Skin epidermis (tissue), 12 donors: Measurements from ENCODE around the gene GPT2.
A peak's percentile ranks its signal among the peaks of the same experiment; 100 is the strongest.
"Not testable (repeated sequence)": the region's sequence is repeated elsewhere in the genome, so short reads cannot be mapped to it uniquely, and the experiment has no call there.

Experiments used
- H3K27ac ChIP-seq, 21 experiments: fragments of 200-600 bp; sonication (generic) in 11 of 21; one replicate each; pipeline ENCODE4 v1.5.0; 2020; ENCODE audit warnings: mild to moderate bottlenecking in 3 of 21, inconsistent platforms in 2 of 21, moderate library complexity in 2 of 21
- H3K4me3 ChIP-seq, 7 experiments: fragments of 200-600 bp; sonication (generic) in 2 of 7; one replicate each; pipeline ENCODE4 v1.5.0; 2020; ENCODE audit warnings: inconsistent platforms in 2 of 7, mild to moderate bottlenecking in 2 of 7, moderate library complexity in 1 of 7

Gene GPT2

GRCh38 chr16:46862555-46863447 is 21.4 kb upstream of the GPT2 start:
- H3K27ac ChIP-seq: peak overlapping the region in 1 of 21 experiments; percentile 11
- no peak overlapping the region for H3K4me3 ChIP-seq

GRCh38 chr16:46866286-46866685 is 17.9 kb upstream of the GPT2 start:
- Histone ChIP-seq H3K4me3 (no peak overlapping the region), H3K27ac (no peak overlapping the region)

GRCh38 chr16:46867486-46867885 is 16.7 kb upstream of the GPT2 start:
- H3K4me3 ChIP-seq, H3K27ac ChIP-seq: not testable (repeated sequence)

GRCh38 chr16:46868891-46869290 is 15.3 kb upstream of the GPT2 start:
- not testable (repeated sequence) for H3K4me3 ChIP-seq, H3K27ac ChIP-seq

- Histone ChIP-seq H3K27ac (no peak overlapping the region), H3K4me3 (no peak overlapping the region)
Measured at GRCh38 chr16:46871597-46871996, 12.6 kb upstream of the GPT2 start.

- no peak overlapping the region for H3K27ac ChIP-seq
Measured at GRCh38 chr16:46873201-46873600, 11.0 kb upstream of the GPT2 start.

GRCh38 chr16:46875243-46875642 is 8.9 kb upstream of the GPT2 start:
- Histone ChIP-seq H3K27ac (no peak overlapping the region), H3K4me3 (no peak overlapping the region)

More at GRCh38 chr16:46873201-46873600, 11.0 kb upstream of the GPT2 start:
- no peak overlapping the region for H3K4me3 ChIP-seq

GRCh38 chr16:46882304-46882939 is 1.7 kb upstream of the GPT2 start:
- Histone ChIP-seq H3K27ac (no peak overlapping the region), H3K4me3 (no peak overlapping the region)

- peak overlapping the region in 4 of 21 experiments; percentile 68 to 82 (median 78) for H3K27ac ChIP-seq
- no peak overlapping the region for H3K4me3 ChIP-seq
Measured at GRCh38 chr16:46882940-46883307, 1.2 kb upstream of the GPT2 start.

- Histone ChIP-seq H3K4me3 (peak overlapping the region; percentile 59 to 98 (median 81)), H3K27ac (peak overlapping the region in 9 of 21 experiments; percentile 4 to 89 (median 75))
Measured at GRCh38 chr16:46883353-46883689, 841 bp upstream of the GPT2 start.

GRCh38 chr16:46884513-46885293 is 541 bp downstream of the GPT2 start:
- Histone ChIP-seq H3K27ac (peak overlapping the region; percentile 6 to 89 (median 75)), H3K4me3 (peak overlapping the region; percentile 59 to 98 (median 81))

GRCh38 chr16:46885960-46886763 is 2.0 kb downstream of the GPT2 start:
- peak overlapping the region; percentile 5 to 98 (median 81) for H3K4me3 ChIP-seq
- peak overlapping the region in 17 of 21 experiments; percentile 2 to 89 (median 76) for H3K27ac ChIP-seq

- H3K4me3 ChIP-seq: peak overlapping the region in 2 of 7 experiments; percentile 86 to 98
- H3K27ac ChIP-seq: peak overlapping the region in 11 of 21 experiments; percentile 7 to 89 (median 77)
Measured at GRCh38 chr16:46886764-46887523, 2.8 kb downstream of the GPT2 start.

GRCh38 chr16:46887524-46887854 is 3.3 kb downstream of the GPT2 start:
- Histone ChIP-seq H3K4me3 (no peak overlapping the region), H3K27ac (peak overlapping the region in 9 of 21 experiments; percentile 7 to 89 (median 77))

- no peak overlapping the region for H3K4me3 ChIP-seq
- peak overlapping the region in 8 of 21 experiments; percentile 8 to 67 (median 36) for H3K27ac ChIP-seq
Measured at GRCh38 chr16:46889245-46889941, 5.2 kb downstream of the GPT2 start.

- no peak overlapping the region for H3K4me3 ChIP-seq
- peak overlapping the region in 8 of 21 experiments; percentile 8 to 67 (median 36) for H3K27ac ChIP-seq
Measured at GRCh38 chr16:46889942-46890300, 5.8 kb downstream of the GPT2 start.

- Histone ChIP-seq H3K27ac (no peak overlapping the region), H3K4me3 (no peak overlapping the region)
Measured at GRCh38 chr16:46891910-46892309, 7.7 kb downstream of the GPT2 start.

- Histone ChIP-seq H3K4me3 (no peak overlapping the region), H3K27ac (peak overlapping the region in 1 of 21 experiments; percentile 24)
Measured at GRCh38 chr16:46894036-46894672, 10.0 kb downstream of the GPT2 start.
